Left ventricle myocardium inferior (tissue), 1 donor: ENCODE results near the gene CADPS. TPM values are rescaled to one million over a fixed set of nuclear protein-coding genes. Genes with fewer than 3 reads are reported as not detected.

Experiments used
- DNase-seq: peaks from one replicate; pipeline ENCODE4 v3.0.0-alpha.2; 2020
- H3K27ac ChIP-seq: fragments of 200-600 bp; replicated peaks from 2 replicates; pipeline ENCODE4 v1.8.0; 2021
- H3K27me3 ChIP-seq: fragments of 200-600 bp; 2 replicates; pipeline ENCODE4 v1.8.0; 2021; ENCODE audit warnings: low read depth
- H3K36me3 ChIP-seq: fragments of 200-600 bp; 2 replicates; pipeline ENCODE4 v1.8.0; 2021
- H3K4me1 ChIP-seq: fragments of 200-600 bp; 2 replicates; pipeline ENCODE4 v1.8.0; 2021
- H3K4me3 ChIP-seq: fragments of 200-600 bp; 2 replicates; pipeline ENCODE4 v1.8.0; 2021; ENCODE audit warnings: mild to moderate bottlenecking, moderate library complexity
- H3K9me3 ChIP-seq: fragments of 200-600 bp; replicated peaks from 2 replicates; pipeline ENCODE4 v1.8.0; 2021
- CTCF ChIP-seq: fragments of 200-600 bp; IDR thresholded peaks from 2 replicates; pipeline ENCODE4 v1.8.0; 2021; ENCODE audit warnings: antibody characterized with exemption, mild to moderate bottlenecking, borderline replicate concordance
- intact Hi-C: fragments of 100-400 bp; cut with micrococcal nuclease; formaldehyde crosslinking; loops from one replicate; pipeline ENCODE4 v1.11.0; 2022
- total RNA-seq: library from RNA; stranded (reverse); fragmentation: NEBNext Ultra II Directional; extraction: Animal tissue kit (Norgen Biotek cat#: 25700); gene quantifications from one replicate; pipeline ENCODE4 v1.2.1, GENCODE V29; 2021
- donor health status: DM: no; HTN: yes; CAD: no; lungs with severe emphysema.

CADPS gene
- total RNA-seq, 1 donor from 2014 or later, result 25.0 TPM

GRCh38 chr3:62823461-62824050, 51.7 kb downstream of the CADPS start:
- no peak for DNase-seq
- H3K4me3 ChIP-seq, result no peak overlapping the region
- H3K27ac ChIP-seq, result no peak overlapping the region
- intact Hi-C loops, result no loop called here
- H3K27me3 ChIP-seq, result no peaks in the 10 kb centered on the region
- no peaks in the 10 kb centered on the region for H3K36me3 ChIP-seq
- H3K4me1 ChIP-seq, result no peaks in the 10 kb centered on the region
- TF ChIP-seq CTCF, result no peak
- H3K9me3 ChIP-seq, result no peaks in the 10 kb centered on the region

- no peaks in the 10 kb centered on the region for H3K36me3 ChIP-seq
- no peak for TF ChIP-seq CTCF
Measured at GRCh38 chr3:62822905-62823304, 52.3 kb downstream of the CADPS start.

GRCh38 chr3:62818347-62818746, 56.9 kb downstream of the CADPS start:
- DNase-seq, result no peak
- TF ChIP-seq CTCF, result no peak
- intact Hi-C loops, result no loop called here
- H3K27ac ChIP-seq, result no peak overlapping the region
- H3K4me1 ChIP-seq, result no peaks in the 10 kb centered on the region
- H3K27me3 ChIP-seq, result no peaks in the 10 kb centered on the region
- no peaks in the 10 kb centered on the region for H3K9me3 ChIP-seq
- no peaks in the 10 kb centered on the region for H3K36me3 ChIP-seq
- H3K4me3 ChIP-seq, result no peak overlapping the region

More at GRCh38 chr3:62822905-62823304, 52.3 kb downstream of the CADPS start:
- H3K4me1 ChIP-seq, result no peaks in the 10 kb centered on the region
- H3K27ac ChIP-seq, result no peak overlapping the region
- intact Hi-C loops, result no loop called here
- H3K27me3 ChIP-seq, result no peaks in the 10 kb centered on the region
- DNase-seq, result no peak
- no peaks in the 10 kb centered on the region for H3K9me3 ChIP-seq
- H3K4me3 ChIP-seq, result no peak overlapping the region

GRCh38 chr3:62817678-62818077, 57.5 kb downstream of the CADPS start:
- no peak for DNase-seq
- Histone ChIP-seq H3K4me3 (no peak overlapping the region), H3K4me1 (no peaks in the 10 kb centered on the region), H3K27me3 (no peaks in the 10 kb centered on the region), H3K9me3 (no peaks in the 10 kb centered on the region), H3K27ac (no peak overlapping the region), H3K36me3 (no peaks in the 10 kb centered on the region)
- TF ChIP-seq CTCF, result no peak
- intact Hi-C loops, result no loop called here

- Histone ChIP-seq H3K27ac (no peak overlapping the region), H3K9me3 (no peaks in the 10 kb centered on the region), H3K4me3 (no peak overlapping the region), H3K4me1 (no peaks in the 10 kb centered on the region), H3K27me3 (no peaks in the 10 kb centered on the region), H3K36me3 (no peaks in the 10 kb centered on the region)
- DNase-seq, result no peak
- TF ChIP-seq CTCF, result no peak
- intact Hi-C loops, result no loop called here
Measured at GRCh38 chr3:62815981-62816380, 59.2 kb downstream of the CADPS start.
